Vagina (tissue), 2 donors: ENCODE data around the gene BMP2K. TPM values are rescaled to one million over a fixed set of nuclear protein-coding genes. Genes with fewer than 3 reads are reported as not detected.

Source experiments
- DNase-seq, 2 donors: peaks; one replicate each; pipeline ENCODE4 v3.0.0-alpha.2; 2017; ENCODE audit errors: extremely low spot score in 2 of 2
- H3K27ac ChIP-seq: fragments of 200-600 bp; sonication (generic); one replicate; pipeline ENCODE4 v1.5.1; 2019
- H3K27me3 ChIP-seq: fragments of 200-600 bp; sonication (generic); one replicate; pipeline ENCODE4 v1.5.1; 2019
- H3K36me3 ChIP-seq, 2 donors: fragments of 200-600 bp; sonication (generic); one replicate each; pipeline ENCODE4 v1.5.1; 2017 to 2019
- H3K4me1 ChIP-seq: fragments of 200-600 bp; sonication (generic); one replicate; pipeline ENCODE4 v1.5.1; 2019
- H3K4me3 ChIP-seq, 2 donors: fragments of 200-600 bp; sonication (generic); 1 replicate in 1 of 2; 2 replicates in 1 of 2; pipeline ENCODE4 v1.5.1; 2016 to 2019
- H3K9me3 ChIP-seq: fragments of 200-600 bp; sonication (generic); one replicate; pipeline ENCODE4 v1.5.1; 2019
- POLR2A ChIP-seq, 2 donors: fragments of 450-650 bp; IDR thresholded peaks; one replicate each; pipeline ENCODE4 v1.6.1; 2017; ENCODE audit warnings: antibody characterized with exemption in 2 of 2, mild to moderate bottlenecking in 2 of 2, moderate library complexity in 2 of 2
- POLR2AphosphoS5 ChIP-seq, 2 donors: sonication (generic); formaldehyde crosslinking; IDR thresholded peaks; one replicate each; pipeline ENCODE4 v1.9.0; 2017; ENCODE audit warnings: antibody characterized with exemption in 2 of 2, mild to moderate bottlenecking in 2 of 2, low read depth in 1 of 2; ENCODE audit not compliant: insufficient read depth in 1 of 2
- intact Hi-C: fragments of 100-400 bp; cut with DNase I; formaldehyde crosslinking; loops from one replicate; pipeline ENCODE4 v1.15.1; 2023
- total RNA-seq: library from RNA; depleted of rRNA; stranded (reverse); fragments of >200 nt; gene quantifications from one replicate; pipeline ENCODE4 v1.2.3, GENCODE V29; 2016
- TF ChIP-seq, protein P1 (sequence below), 3 experiments: fragments of 450-650 bp in 2 of 3; fragments of 200-600 bp in 1 of 3; sonication (generic) in 1 of 3; IDR thresholded peaks; one replicate each; pipeline ENCODE4 v1.5.1; 2017 to 2019; ENCODE audit warnings: antibody characterized with exemption in 3 of 3, mild to moderate bottlenecking in 2 of 3, moderate library complexity in 2 of 3

Gene BMP2K
- total RNA-seq, 1 donor from 2014 or later, result 34.9 TPM

DNA sequence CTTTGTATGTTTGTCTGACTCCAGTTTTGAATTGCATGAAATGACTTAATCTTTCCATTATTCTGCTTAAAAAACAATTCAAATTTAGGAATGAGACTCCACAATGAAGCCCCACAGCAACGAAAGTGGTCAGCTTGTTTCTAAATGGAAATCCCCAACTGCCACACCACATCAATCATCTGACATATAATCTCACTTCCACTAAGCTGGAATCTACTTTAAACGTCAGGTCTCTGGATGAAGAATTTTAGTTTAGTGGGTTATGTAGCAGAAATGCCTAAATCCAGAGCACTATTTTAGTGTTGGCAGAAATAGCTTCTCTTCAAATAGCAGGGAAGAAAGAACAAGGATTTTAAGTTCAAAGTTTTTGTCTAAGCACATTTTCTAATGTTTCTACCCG, 1.7 kb upstream of the BMP2K start:
- H3K27me3 ChIP-seq, result no peaks in the 10 kb centered on the region
- no peaks in the 10 kb centered on the region for H3K9me3 ChIP-seq
- H3K27ac ChIP-seq, result no peak overlapping the region
- DNase-seq, result no peak
- TF ChIP-seq POLR2A (IDR thresholded peaks at IDR 0.05), result no peak
- TF ChIP-seq, protein P1, sequence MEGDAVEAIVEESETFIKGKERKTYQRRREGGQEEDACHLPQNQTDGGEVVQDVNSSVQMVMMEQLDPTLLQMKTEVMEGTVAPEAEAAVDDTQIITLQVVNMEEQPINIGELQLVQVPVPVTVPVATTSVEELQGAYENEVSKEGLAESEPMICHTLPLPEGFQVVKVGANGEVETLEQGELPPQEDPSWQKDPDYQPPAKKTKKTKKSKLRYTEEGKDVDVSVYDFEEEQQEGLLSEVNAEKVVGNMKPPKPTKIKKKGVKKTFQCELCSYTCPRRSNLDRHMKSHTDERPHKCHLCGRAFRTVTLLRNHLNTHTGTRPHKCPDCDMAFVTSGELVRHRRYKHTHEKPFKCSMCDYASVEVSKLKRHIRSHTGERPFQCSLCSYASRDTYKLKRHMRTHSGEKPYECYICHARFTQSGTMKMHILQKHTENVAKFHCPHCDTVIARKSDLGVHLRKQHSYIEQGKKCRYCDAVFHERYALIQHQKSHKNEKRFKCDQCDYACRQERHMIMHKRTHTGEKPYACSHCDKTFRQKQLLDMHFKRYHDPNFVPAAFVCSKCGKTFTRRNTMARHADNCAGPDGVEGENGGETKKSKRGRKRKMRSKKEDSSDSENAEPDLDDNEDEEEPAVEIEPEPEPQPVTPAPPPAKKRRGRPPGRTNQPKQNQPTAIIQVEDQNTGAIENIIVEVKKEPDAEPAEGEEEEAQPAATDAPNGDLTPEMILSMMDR (IDR thresholded peaks at IDR 0.05), result no peak
- TF ChIP-seq POLR2AphosphoS5 (IDR thresholded peaks at IDR 0.05; ENCODE audit: insufficient read depth in 1 of 2, low read depth in 1 of 2), result no peak
- intact Hi-C loops, result no loop called here
- H3K36me3 ChIP-seq, result no peaks in the 10 kb centered on the region
- no peak overlapping the region for H3K4me3 ChIP-seq
- peaks cover 25% of the 10 kb centered on the region for H3K4me1 ChIP-seq

DNA sequence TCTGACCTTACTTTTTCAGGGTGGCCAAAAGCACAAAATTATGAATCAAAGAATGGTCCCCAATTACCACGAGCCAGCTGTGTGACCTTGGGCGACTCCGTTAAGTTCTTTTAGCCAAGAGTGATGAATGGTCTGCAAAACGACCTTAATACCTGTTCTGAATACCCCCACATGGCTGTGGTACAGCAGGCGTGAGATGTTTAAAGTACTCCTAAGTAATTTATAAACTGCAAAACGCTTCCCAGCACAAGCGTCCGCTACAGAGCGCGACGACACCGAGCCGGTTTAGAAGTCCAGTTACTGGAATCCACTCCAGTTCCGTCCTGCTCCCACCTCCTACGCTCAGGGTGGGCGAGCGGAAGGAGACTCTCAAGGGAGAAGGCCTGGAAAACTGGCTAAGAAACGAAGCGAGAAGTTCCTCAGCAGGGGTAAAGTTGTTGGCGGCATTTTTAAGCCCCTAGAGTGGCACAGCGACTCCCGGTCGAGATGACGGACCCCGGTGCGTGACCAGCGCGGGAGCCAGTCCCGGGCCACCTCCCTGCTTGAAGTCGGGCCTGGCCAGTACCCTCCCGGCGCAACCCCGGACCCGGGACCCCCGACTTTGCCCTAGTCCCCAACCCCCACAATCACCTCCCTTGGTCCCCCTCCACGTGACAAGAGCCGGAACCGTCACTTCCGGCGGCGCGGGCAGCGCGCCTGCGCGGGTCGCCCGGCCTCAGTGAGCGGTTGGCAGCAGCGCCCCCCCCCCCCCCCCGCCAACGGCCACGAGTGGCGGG, 659 bp upstream of the BMP2K start:
- Histone ChIP-seq H3K27me3 (no peaks in the 10 kb centered on the region), H3K4me1 (peaks cover 35% of the 10 kb centered on the region), H3K4me3 (peak overlapping the region; percentile 94 to 96), H3K27ac (peak overlapping the region; percentile 99), H3K36me3 (no peaks in the 10 kb centered on the region), H3K9me3 (no peaks in the 10 kb centered on the region)
- peak in 1 of 2 donors; percentile 93 for DNase-seq
- intact Hi-C loops, result no loop called here
- TF ChIP-seq POLR2AphosphoS5 (IDR thresholded peaks at IDR 0.05; ENCODE audit: insufficient read depth in 1 of 2, low read depth in 1 of 2), result peak in 1 of 2 donors; percentile 86
- TF ChIP-seq, protein P1 (IDR thresholded peaks at IDR 0.05), result no peak
- TF ChIP-seq POLR2A (IDR thresholded peaks at IDR 0.05), result peak in 1 of 2 donors; percentile 5

DNA sequence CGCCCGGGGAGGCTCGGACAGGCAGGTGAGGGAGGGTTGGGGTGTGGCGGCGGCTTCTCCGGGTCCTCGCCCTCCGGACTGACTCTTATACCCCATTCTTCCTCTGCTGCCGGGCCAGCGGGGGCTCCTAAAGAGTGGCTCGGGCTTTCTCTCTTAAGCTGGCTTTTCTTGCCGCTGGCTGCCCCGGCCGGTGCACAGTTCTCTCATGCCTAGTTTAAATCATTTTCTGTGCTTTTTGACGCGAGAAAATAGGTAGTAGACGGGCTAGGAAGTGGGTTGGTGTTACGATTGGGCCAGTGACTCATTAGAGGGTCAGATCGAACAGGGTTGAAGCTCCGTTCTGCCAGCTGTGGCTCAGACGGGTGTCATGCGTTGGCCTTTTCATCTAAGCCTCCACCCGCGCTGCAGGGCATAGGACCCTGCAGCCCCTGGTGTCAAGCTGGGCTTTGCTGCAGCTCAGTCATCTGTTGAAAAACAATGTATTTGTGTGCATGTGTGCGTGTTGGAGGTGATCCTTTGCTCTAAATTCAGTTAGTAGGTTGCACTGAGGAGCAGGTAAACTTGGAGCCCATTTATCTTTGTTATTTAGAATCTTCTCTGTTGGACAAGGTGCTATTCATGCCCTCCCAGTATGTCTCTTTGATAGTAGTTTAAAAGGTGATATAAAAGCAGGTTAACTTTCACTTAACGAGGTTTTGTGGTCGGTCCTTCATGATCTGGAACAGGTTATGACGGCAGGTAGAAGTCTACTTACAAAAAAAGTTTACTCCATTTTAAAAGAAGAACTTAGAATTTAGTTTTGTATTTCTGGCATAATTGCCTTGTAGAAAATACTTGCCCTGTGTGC, 802 bp downstream of the BMP2K start:
- intact Hi-C loops, result no loop called here
- no peaks in the 10 kb centered on the region for H3K36me3 ChIP-seq
- H3K27me3 ChIP-seq, result no peaks in the 10 kb centered on the region
- peaks cover 44% of the 10 kb centered on the region for H3K4me1 ChIP-seq
- peak overlapping the region; percentile 94 to 96 for H3K4me3 ChIP-seq
- no peak for DNase-seq
- H3K27ac ChIP-seq, result peak overlapping the region; percentile 99
- no peaks in the 10 kb centered on the region for H3K9me3 ChIP-seq
- no peak for TF ChIP-seq POLR2A (IDR thresholded peaks at IDR 0.05)
- TF ChIP-seq, protein P1 (IDR thresholded peaks at IDR 0.05), result no peak
- peak in 1 of 2 donors; percentile 27 for TF ChIP-seq POLR2AphosphoS5 (IDR thresholded peaks at IDR 0.05; ENCODE audit: insufficient read depth in 1 of 2, low read depth in 1 of 2)

DNA sequence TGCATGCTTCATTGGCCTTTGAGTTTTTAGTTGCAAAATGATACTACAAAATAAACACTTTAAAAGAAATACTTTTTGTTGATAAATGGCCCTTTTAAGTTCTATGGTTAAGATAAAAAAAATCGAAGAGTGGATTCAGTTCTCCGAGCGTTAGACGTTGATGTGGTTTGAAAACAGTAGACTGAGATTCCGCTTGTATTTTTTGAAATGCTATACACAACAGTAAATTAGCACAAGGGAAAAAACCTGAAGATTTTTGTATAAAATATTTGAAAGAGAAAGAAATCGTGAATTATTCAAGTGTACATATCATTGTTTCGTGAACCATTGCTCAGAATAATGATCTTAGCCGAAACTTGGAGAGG, 1.4 kb downstream of the BMP2K start:
- H3K4me3 ChIP-seq, result peak overlapping the region; percentile 94 to 96
- DNase-seq, result no peak
- no peaks in the 10 kb centered on the region for H3K36me3 ChIP-seq
- H3K27ac ChIP-seq, result no peak overlapping the region
- no peak for TF ChIP-seq POLR2A (IDR thresholded peaks at IDR 0.05)
- no peak for TF ChIP-seq POLR2AphosphoS5 (IDR thresholded peaks at IDR 0.05; ENCODE audit: insufficient read depth in 1 of 2, low read depth in 1 of 2)
- TF ChIP-seq, protein P1 (IDR thresholded peaks at IDR 0.05), result no peak
- H3K4me1 ChIP-seq, result peaks cover 50% of the 10 kb centered on the region
- no peaks in the 10 kb centered on the region for H3K27me3 ChIP-seq
- H3K9me3 ChIP-seq, result no peaks in the 10 kb centered on the region
- intact Hi-C loops, result no loop called here
